HL-60 (cell line): Measurements from ENCODE around the gene GAB2.

ENCODE experiments used
- DNase-seq, 2 experiments: peaks; one replicate each; pipeline ENCODE4 v3.0.0-alpha.2; 2010 to 2020; ENCODE audit warnings: low read depth in 1 of 2, low spot score in 1 of 2
- H3K27ac ChIP-seq: fragments of 250-450 bp; sonication (Bioruptor Pico); replicated peaks from 2 replicates; pipeline ENCODE4 v1.5.1; 2020; ENCODE audit warnings: mild to moderate bottlenecking, moderate library complexity
- H3K27me3 ChIP-seq: fragments of 250-450 bp; sonication (Bioruptor Pico); 2 replicates; pipeline ENCODE4 v1.5.1; 2021; ENCODE audit warnings: mild to moderate bottlenecking, moderate library complexity; ENCODE audit not compliant: insufficient read depth, poor library complexity, severe bottlenecking
- H3K4me3 ChIP-seq: replicated peaks from 2 replicates; pipeline ENCODE4 v1.5.1; 2011; ENCODE audit warnings: mild to moderate bottlenecking, control low read depth, low read length; ENCODE audit not compliant: insufficient read depth
- CTCF ChIP-seq: IDR thresholded peaks from one replicate; pipeline ENCODE4 v1.5.1; 2011; ENCODE audit warnings: low read length, control low read depth, inconsistent platforms; ENCODE audit not compliant: insufficient read depth
- GABPA ChIP-seq: IDR thresholded peaks from 2 replicates; pipeline ENCODE4 v1.6.1; 2012; ENCODE audit warnings: low read depth
- POLR2AphosphoS5 ChIP-seq: IDR thresholded peaks from 2 replicates; pipeline ENCODE4 v1.6.1; 2012; ENCODE audit warnings: low read depth
- REST ChIP-seq: IDR thresholded peaks from 2 replicates; pipeline ENCODE4 v1.6.1; 2012; ENCODE audit warnings: low read depth; ENCODE audit not compliant: insufficient replicate concordance
- SPI1 ChIP-seq: IDR thresholded peaks from 2 replicates; pipeline ENCODE4 v1.6.1; 2012; ENCODE audit warnings: low read depth, mild to moderate bottlenecking, borderline replicate concordance

GAB2 gene

GRCh38 chr11:78197816-78198215, 219.8 kb downstream of the GAB2 start:
- DNase-seq = no peak
- H3K27ac ChIP-seq = no peak overlapping the region
- TF ChIP-seq SPI1 (no peak), CTCF (no peak), GABPA (no peak), POLR2AphosphoS5 (no peak), REST (no peak)
- no peak overlapping the region for H3K4me3 ChIP-seq
- no peaks in the 10 kb centered on the region for H3K27me3 ChIP-seq

GRCh38 chr11:78196661-78197091, 220.9 kb downstream of the GAB2 start:
- no peak overlapping the region for H3K4me3 ChIP-seq
- TF ChIP-seq CTCF (no peak), REST (no peak), POLR2AphosphoS5 (no peak), GABPA (no peak), SPI1 (no peak)
- no peaks in the 10 kb centered on the region for H3K27me3 ChIP-seq
- no peak for DNase-seq
- no peak overlapping the region for H3K27ac ChIP-seq

- Histone ChIP-seq H3K27me3 (no peaks in the 10 kb centered on the region), H3K27ac (no peak overlapping the region), H3K4me3 (no peak overlapping the region)
- DNase-seq = no peak
- TF ChIP-seq GABPA (no peak), SPI1 (no peak), POLR2AphosphoS5 (no peak), REST (no peak), CTCF (no peak)
Observed at GRCh38 chr11:78195917-78196560, 221.6 kb downstream of the GAB2 start.
